ENCODE data around the gene ROR1.

Gene ROR1

GRCh38 chr1:63915121-63915520 lies 141.3 kb downstream of the ROR1 start:
- peak in 1 of 2 donors; percentile 43 for DNase-seq (ENCODE audit: low read depth in 2 of 2)
- H3K4me3 ChIP-seq (replicated peaks in 1 of 2; ENCODE audit: low read depth in 2 of 2, low read length in 2 of 2) = no peak overlapping the region
- peak; percentile 32 for TF ChIP-seq CTCF (IDR thresholded peaks at IDR 0.05; ENCODE audit: low read depth, low read length)

GRCh38 chr1:63916485-63917360 lies 142.9 kb downstream of the ROR1 start:
- TF ChIP-seq CTCF (IDR thresholded peaks at IDR 0.05; ENCODE audit: low read depth, low read length) = no peak
- DNase-seq (ENCODE audit: low read depth in 2 of 2) = no peak
- no peak overlapping the region for H3K4me3 ChIP-seq (replicated peaks in 1 of 2; ENCODE audit: low read depth in 2 of 2, low read length in 2 of 2)

- peak; percentile 24 for TF ChIP-seq CTCF (IDR thresholded peaks at IDR 0.05; ENCODE audit: low read depth, low read length)
- peak in 1 of 2 donors; percentile 26 for DNase-seq (ENCODE audit: low read depth in 2 of 2)
- H3K4me3 ChIP-seq (replicated peaks in 1 of 2; ENCODE audit: low read depth in 2 of 2, low read length in 2 of 2) = no peak overlapping the region
Measured at GRCh38 chr1:63917571-63918417, 144.0 kb downstream of the ROR1 start.

GRCh38 chr1:63918418-63918945 lies 144.7 kb downstream of the ROR1 start:
- H3K4me3 ChIP-seq (replicated peaks in 1 of 2; ENCODE audit: low read depth in 2 of 2, low read length in 2 of 2) = no peak overlapping the region
- TF ChIP-seq CTCF (IDR thresholded peaks at IDR 0.05; ENCODE audit: low read depth, low read length) = no peak
- DNase-seq (ENCODE audit: low read depth in 2 of 2) = peak in 1 of 2 donors; percentile 15

- H3K4me3 ChIP-seq (replicated peaks in 1 of 2; ENCODE audit: low read depth in 2 of 2, low read length in 2 of 2) = no peak overlapping the region
- TF ChIP-seq CTCF (IDR thresholded peaks at IDR 0.05; ENCODE audit: low read depth, low read length) = peak; percentile 45
Measured at GRCh38 chr1:63920154-63921117, 146.6 kb downstream of the ROR1 start.

GRCh38 chr1:63921359-63921758 lies 147.5 kb downstream of the ROR1 start:
- DNase-seq (ENCODE audit: low read depth in 2 of 2) = no peak
- H3K4me3 ChIP-seq (replicated peaks in 1 of 2; ENCODE audit: low read depth in 2 of 2, low read length in 2 of 2) = no peak overlapping the region
- TF ChIP-seq CTCF (IDR thresholded peaks at IDR 0.05; ENCODE audit: low read depth, low read length) = no peak

More at GRCh38 chr1:63920154-63921117, 146.6 kb downstream of the ROR1 start:
- peak; percentile 88 to 91 for DNase-seq (ENCODE audit: low read depth in 2 of 2)
